Measurements from ENCODE around the gene REG1B. TPM values are rescaled to one million over a fixed set of nuclear protein-coding genes. Genes with fewer than 3 reads are reported as not detected.

Gene REG1B
- total RNA-seq, 1 experiment from 2014 or later, result not detected

DNA sequence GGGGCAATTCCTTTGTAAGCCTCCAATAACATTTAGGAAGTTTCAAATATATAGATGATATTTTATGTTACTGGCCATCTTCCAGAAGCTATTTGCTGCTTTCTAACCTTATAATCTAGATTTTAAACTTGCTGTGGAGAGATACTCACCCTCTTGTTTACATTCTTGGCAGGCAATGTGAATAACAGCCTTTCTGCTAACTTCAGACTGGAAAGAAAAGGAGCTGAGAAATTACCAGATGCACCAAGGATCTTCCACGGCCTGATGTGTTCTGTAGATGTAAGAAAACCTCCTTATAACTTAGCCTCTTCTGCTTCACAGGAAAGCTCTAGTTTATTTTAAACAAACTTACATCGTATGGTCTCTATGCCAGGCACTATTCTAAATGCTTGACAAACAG, 16.7 kb downstream of the REG1B start:
- no peak overlapping the region for H3K4me2 ChIP-seq (ENCODE audit: insufficient read depth, insufficient read length, low read length)
- no peak overlapping the region for H3K27ac Mint-ChIP-seq
- H4K8ac ChIP-seq (replicated peaks; ENCODE audit: insufficient read length, low read depth, low read length), result no peak overlapping the region
- H2BK5ac ChIP-seq (ENCODE audit: insufficient read length, low read length), result no peak overlapping the region
- no peaks in the 10 kb centered on the region for H4K20me1 ChIP-seq (ENCODE audit: control insufficient read depth, insufficient read depth, insufficient read length)
- H3K9me3 ChIP-seq (ENCODE audit: control insufficient read depth, low read depth, low read length), result no peaks in the 10 kb centered on the region
- no peak overlapping the region for H3K56ac ChIP-seq (ENCODE audit: insufficient read length, low read depth, low read length)
- no peak overlapping the region for H4K5ac ChIP-seq (ENCODE audit: insufficient read length, low read depth, low read length)
- no peak overlapping the region for H3K4me3 Mint-ChIP-seq
- peaks cover 6% of the 10 kb centered on the region; the same call in 1 of the 2 replicates for H3K27me3 Mint-ChIP-seq (ENCODE audit: low read depth)
- WGBS (ENCODE audit: extremely low coverage, insufficient read length, low lambda C conversion rate), result no CpG with 5 or more reads among the region's 2 CpGs
- H3K18ac ChIP-seq (ENCODE audit: insufficient read length, low read depth, low read length), result no peak overlapping the region
- H3K27me3 ChIP-seq (ENCODE audit: insufficient read depth, low read length), result no peaks in the 10 kb centered on the region
- H3K9ac ChIP-seq (ENCODE audit: extremely low read depth, insufficient read length, low read length), result no peak overlapping the region
- no peaks in the 10 kb centered on the region for H3K23me2 ChIP-seq (ENCODE audit: insufficient read length, low read depth, low read length, poor library complexity, severe bottlenecking)
- H3K27ac ChIP-seq (ENCODE audit: insufficient read length, low read depth, low read length), result no peak overlapping the region
- no peaks in the 10 kb centered on the region for H3K4me1 ChIP-seq (ENCODE audit: insufficient read depth, low read length)
- H3K14ac ChIP-seq (ENCODE audit: insufficient read depth, low read length), result no peak overlapping the region
- no peak overlapping the region for H2AFZ ChIP-seq (ENCODE audit: low read length)
- TF ChIP-seq, protein P1, sequence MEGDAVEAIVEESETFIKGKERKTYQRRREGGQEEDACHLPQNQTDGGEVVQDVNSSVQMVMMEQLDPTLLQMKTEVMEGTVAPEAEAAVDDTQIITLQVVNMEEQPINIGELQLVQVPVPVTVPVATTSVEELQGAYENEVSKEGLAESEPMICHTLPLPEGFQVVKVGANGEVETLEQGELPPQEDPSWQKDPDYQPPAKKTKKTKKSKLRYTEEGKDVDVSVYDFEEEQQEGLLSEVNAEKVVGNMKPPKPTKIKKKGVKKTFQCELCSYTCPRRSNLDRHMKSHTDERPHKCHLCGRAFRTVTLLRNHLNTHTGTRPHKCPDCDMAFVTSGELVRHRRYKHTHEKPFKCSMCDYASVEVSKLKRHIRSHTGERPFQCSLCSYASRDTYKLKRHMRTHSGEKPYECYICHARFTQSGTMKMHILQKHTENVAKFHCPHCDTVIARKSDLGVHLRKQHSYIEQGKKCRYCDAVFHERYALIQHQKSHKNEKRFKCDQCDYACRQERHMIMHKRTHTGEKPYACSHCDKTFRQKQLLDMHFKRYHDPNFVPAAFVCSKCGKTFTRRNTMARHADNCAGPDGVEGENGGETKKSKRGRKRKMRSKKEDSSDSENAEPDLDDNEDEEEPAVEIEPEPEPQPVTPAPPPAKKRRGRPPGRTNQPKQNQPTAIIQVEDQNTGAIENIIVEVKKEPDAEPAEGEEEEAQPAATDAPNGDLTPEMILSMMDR (conservative IDR thresholded peaks at IDR 0.05), result no peak
- no peaks in the 10 kb centered on the region for H3K9me3 Mint-ChIP-seq
- no peak overlapping the region for H2BK12ac ChIP-seq (ENCODE audit: insufficient read length, low read depth, low read length)
- H3K23ac ChIP-seq (ENCODE audit: insufficient read length, low read depth, low read length), result no peak overlapping the region
- H2BK20ac ChIP-seq (ENCODE audit: low read depth, low read length, poor library complexity, severe bottlenecking), result no peak overlapping the region
- H3K4ac ChIP-seq (ENCODE audit: low read depth, low read length), result no peak overlapping the region
- no peak for DNase-seq
- H2BK120ac ChIP-seq (ENCODE audit: low read depth, low read length, poor library complexity, severe bottlenecking), result no peak overlapping the region
- no peak overlapping the region for H3T11ph ChIP-seq (ENCODE audit: low read length)
- H3K79me1 ChIP-seq (ENCODE audit: insufficient read depth, low read depth, low read length, poor library complexity, severe bottlenecking), result no peaks in the 10 kb centered on the region
- no peak overlapping the region for H4K91ac ChIP-seq (ENCODE audit: insufficient read length, low read depth, low read length)
- no peak overlapping the region for H2AK5ac ChIP-seq (ENCODE audit: insufficient read length, low read length)
- H3K79me2 ChIP-seq (ENCODE audit: insufficient read depth, low read length), result no peaks in the 10 kb centered on the region
- H2BK15ac ChIP-seq (ENCODE audit: low read depth, low read length), result no peak overlapping the region
- H3K36me3 Mint-ChIP-seq (ENCODE audit: insufficient read depth in 1 of 3, low read depth in 3 of 3), result no peaks in the 10 kb centered on the region
- no peaks in the 10 kb centered on the region for H3K4me1 Mint-ChIP-seq

Measured in H9 (cell line).